H1 (cell line): Measurements from ENCODE around the gene SOS1. TPM values are rescaled to one million over a fixed set of nuclear protein-coding genes. Genes with fewer than 3 reads are reported as not detected.

Experiments
- CTCF ChIA-PET: fragments of 300-600 bp; sonication (Branson Sonifier 250); formaldehyde crosslinking; loops from one replicate; lab custom pipeline; 2021; ENCODE audit not compliant: partially characterized antibody; lab: Charles Lee
- POLR2A ChIA-PET: fragments of 300-600 bp; sonication (Branson Sonifier 250); formaldehyde crosslinking; loops from one replicate; lab custom pipeline; 2021; ENCODE audit warnings: inconsistent platforms; ENCODE audit not compliant: partially characterized antibody; lab: Charles Lee
- DNase-seq, 2 experiments: peaks; one replicate each; pipeline versions ENCODE4 v3.0.0 to v3.0.0-alpha.2; 2010 to 2022; ENCODE audit warnings: low spot score in 2 of 2, low read depth in 1 of 2, mixed read lengths in 1 of 2
- FAIRE-seq: peaks from 2 replicates; lab custom pipeline; 2011; peaks lifted over from hg19 to GRCh38; lab: Jason Lieb, UNC
- H2AFZ ChIP-seq: 2 replicates; pipeline ENCODE4 v1.8.1; 2012; ENCODE audit warnings: low read length, inconsistent platforms
- H2AK5ac ChIP-seq: 2 replicates; pipeline ENCODE4 v1.6.1; 2013; ENCODE audit warnings: low read depth, low read length
- H2BK120ac ChIP-seq: replicated peaks from 2 replicates; pipeline ENCODE3; 2013; ENCODE audit warnings: low read depth, low read length, inconsistent platforms
- H2BK12ac ChIP-seq: 2 replicates; pipeline ENCODE4 v1.6.1; 2013; ENCODE audit warnings: low read depth, low read length
- H2BK15ac ChIP-seq: 2 replicates; pipeline ENCODE4 v1.6.1; 2013; ENCODE audit warnings: low read length
- H2BK20ac ChIP-seq: 2 replicates; pipeline ENCODE4 v1.6.1; 2013; ENCODE audit warnings: low read length
- H2BK5ac ChIP-seq: 2 replicates; pipeline ENCODE4 v1.6.1; 2013; ENCODE audit warnings: low read depth, low read length
- H3K14ac ChIP-seq: 2 replicates; pipeline ENCODE4 v1.6.1; 2013; ENCODE audit warnings: inconsistent platforms; ENCODE audit not compliant: insufficient read length
- H3K18ac ChIP-seq: 2 replicates; pipeline ENCODE4 v1.6.1; 2013; ENCODE audit warnings: low read length; ENCODE audit errors: extremely low read depth
- H3K23ac ChIP-seq: 2 replicates; pipeline ENCODE4 v1.6.1; 2013; ENCODE audit warnings: inconsistent platforms; ENCODE audit not compliant: insufficient read length
- H3K23me2 ChIP-seq: 2 replicates; pipeline ENCODE4 v1.6.1; 2013; ENCODE audit warnings: low read depth, low read length
- H3K27ac ChIP-seq: 2 replicates; pipeline ENCODE4 v1.6.1; 2011; ENCODE audit warnings: low read depth, low read length, inconsistent platforms
- H3K27me3 ChIP-seq, 4 experiments: replicated peaks in 1 of 4; 1 replicate in 1 of 4; 2 replicates in 3 of 4; pipeline versions ENCODE4 v1.6.1 to v1.8.1; 2011 to 2013; ENCODE audit warnings: low read length in 3 of 4, mild to moderate bottlenecking in 3 of 4, inconsistent platforms in 2 of 4, mixed read lengths in 2 of 4, moderate library complexity in 1 of 4; ENCODE audit not compliant: control insufficient read depth in 3 of 4, insufficient read depth in 3 of 4; ENCODE audit errors: extremely low read depth in 1 of 4
- H3K36me3 ChIP-seq, 4 experiments: 2 replicates each; pipeline versions ENCODE4 v1.6.1 to v1.8.1; 2011 to 2013; ENCODE audit warnings: mild to moderate bottlenecking in 4 of 4, low read length in 3 of 4, moderate library complexity in 2 of 4, control low read depth in 1 of 4, inconsistent platforms in 1 of 4; ENCODE audit not compliant: insufficient read depth in 4 of 4, control insufficient read depth in 2 of 4
- H3K4ac ChIP-seq: replicated peaks from 2 replicates; pipeline ENCODE3; 2013; ENCODE audit warnings: low read length, low read depth, mixed read lengths, inconsistent platforms; ENCODE audit not compliant: insufficient read length
- H3K4me1 ChIP-seq, 4 experiments: replicated peaks in 1 of 4; 1 replicate in 1 of 4; 2 replicates in 3 of 4; pipeline versions ENCODE4 v1.6.1 to v1.8.1; 2011 to 2013; ENCODE audit warnings: low read length in 3 of 4, inconsistent platforms in 2 of 4, mixed read lengths in 1 of 4; ENCODE audit not compliant: insufficient read depth in 4 of 4, control insufficient read depth in 3 of 4
- H3K4me2 ChIP-seq, 2 experiments: 2 replicates each; pipeline versions ENCODE4 v1.6.1 to v1.8.1; 2011 to 2013; ENCODE audit warnings: low read depth in 2 of 2, low read length in 2 of 2, control low read depth in 1 of 2, inconsistent platforms in 1 of 2, mild to moderate bottlenecking in 1 of 2; ENCODE audit not compliant: insufficient read depth in 1 of 2
- H3K4me3 ChIP-seq, 4 experiments: fragments of 200-600, 300-600 bp in 1 of 4; sonication (generic), shearing (Covaris generic), sonication (Bioruptor Twin) in 1 of 4; 2 replicates each; pipeline versions ENCODE4 v1.5.1 to v1.8.1; 2011 to 2016; ENCODE audit warnings: low read length in 4 of 4, low read depth in 3 of 4, control low read depth in 2 of 4, inconsistent platforms in 2 of 4, mild to moderate bottlenecking in 2 of 4, mixed read lengths in 1 of 4, moderate library complexity in 1 of 4; ENCODE audit not compliant: insufficient read depth in 2 of 4; ENCODE audit errors: extremely low read depth in 1 of 4
- H3K56ac ChIP-seq: replicated peaks from 2 replicates; pipeline ENCODE3; 2013; ENCODE audit warnings: low read depth, mild to moderate bottlenecking, mixed read lengths, low read length, inconsistent platforms; ENCODE audit not compliant: insufficient read length
- H3K79me1 ChIP-seq: 2 replicates; pipeline ENCODE4 v1.6.1; 2013; ENCODE audit warnings: low read depth, low read length, control low read depth
- H3K79me2 ChIP-seq, 2 experiments: 2 replicates each; pipeline versions ENCODE4 v1.6.1 to v1.8.1; 2012 to 2013; ENCODE audit warnings: low read length in 2 of 2, mild to moderate bottlenecking in 2 of 2, inconsistent platforms in 1 of 2; ENCODE audit not compliant: insufficient read depth in 2 of 2, control insufficient read depth in 1 of 2
- H3K9ac ChIP-seq, 4 experiments: replicated peaks in 1 of 4; 1 replicate in 1 of 4; 2 replicates in 3 of 4; pipeline versions ENCODE4 v1.6.1 to v1.8.1; 2011 to 2013; ENCODE audit warnings: low read depth in 3 of 4, low read length in 3 of 4, control low read depth in 2 of 4, mild to moderate bottlenecking in 2 of 4, moderate library complexity in 2 of 4, inconsistent platforms in 1 of 4; ENCODE audit errors: extremely low read depth in 1 of 4
- H3K9me3 ChIP-seq, 2 experiments: 2 replicates each; pipeline versions ENCODE4 v1.6.1 to v1.8.1; 2012 to 2013; ENCODE audit warnings: mild to moderate bottlenecking in 2 of 2, moderate library complexity in 2 of 2, control low read depth in 1 of 2, inconsistent platforms in 1 of 2, low read depth in 1 of 2, low read length in 1 of 2, mixed read lengths in 1 of 2; ENCODE audit not compliant: insufficient read depth in 2 of 2
- H4K20me1 ChIP-seq, 2 experiments: replicated peaks in 1 of 2; 2 replicates each; pipeline versions ENCODE3 to v1.8.1; 2011 to 2013; ENCODE audit warnings: inconsistent platforms in 2 of 2, low read length in 2 of 2, mild to moderate bottlenecking in 1 of 2; ENCODE audit not compliant: insufficient read depth in 2 of 2, control insufficient read depth in 1 of 2
- H4K5ac ChIP-seq: 2 replicates; pipeline ENCODE4 v1.6.1; 2013; ENCODE audit warnings: low read length, low read depth, mixed read lengths, inconsistent platforms; ENCODE audit not compliant: insufficient read length
- H4K8ac ChIP-seq: 2 replicates; pipeline ENCODE4 v1.8.0; 2013; ENCODE audit warnings: mild to moderate bottlenecking, moderate library complexity, low read length, inconsistent platforms; ENCODE audit not compliant: insufficient read depth; ENCODE audit errors: extremely low read depth
- H4K91ac ChIP-seq: replicated peaks from 2 replicates; pipeline ENCODE3; 2013; ENCODE audit warnings: low read length, mixed read lengths, inconsistent platforms; ENCODE audit not compliant: insufficient read length
- ATF3 ChIP-seq: IDR thresholded peaks from 2 replicates; pipeline ENCODE4 v1.6.1; 2011; ENCODE audit warnings: low read depth, mild to moderate bottlenecking, low read length; ENCODE audit not compliant: insufficient read depth
- BRCA1 ChIP-seq: IDR thresholded peaks from 2 replicates; pipeline ENCODE4 v1.6.1; 2012; ENCODE audit warnings: low read depth, low read length, improper control_type of control experiment
- CREB1 ChIP-seq: IDR thresholded peaks from 2 replicates; pipeline ENCODE4 v1.6.1; 2012; ENCODE audit warnings: inconsistent platforms
- CTCF ChIP-seq, 3 experiments: IDR thresholded peaks; 1 replicate in 2 of 3; 2 replicates in 1 of 3; pipeline versions ENCODE4 v1.5.1 to v1.6.1; 2011; ENCODE audit warnings: low read length in 3 of 3, mild to moderate bottlenecking in 3 of 3, inconsistent platforms in 2 of 3, low read depth in 1 of 3, moderate library complexity in 1 of 3; ENCODE audit not compliant: insufficient read depth in 1 of 3; ENCODE audit errors: control extremely low read depth in 1 of 3
- EP300 ChIP-seq, 2 experiments: IDR thresholded peaks; 1 replicate in 1 of 2; 2 replicates in 1 of 2; pipeline ENCODE4 v1.6.1; 2011 to 2012; ENCODE audit warnings: low read depth in 2 of 2, low read length in 2 of 2, mild to moderate bottlenecking in 2 of 2, borderline replicate concordance in 1 of 2, inconsistent platforms in 1 of 2, moderate library complexity in 1 of 2
- HDAC6 ChIP-seq: IDR thresholded peaks from one replicate; pipeline ENCODE4 v1.7.1; 2012; ENCODE audit warnings: low read depth, mild to moderate bottlenecking, inconsistent platforms, low read length, moderate library complexity
- KDM1A ChIP-seq: fragments of 200-600, 300-600 bp; sonication (generic); IDR thresholded peaks from 2 replicates; pipeline ENCODE4 v1.7.1; 2016; ENCODE audit warnings: mild to moderate bottlenecking, low read length, borderline replicate concordance
- RAD21 ChIP-seq, 2 experiments: IDR thresholded peaks in 1 of 2; conservative IDR thresholded peaks in 1 of 2; 2 replicates each; pipeline ENCODE4 v1.6.1; 2011; ENCODE audit warnings: low read depth in 2 of 2, low read length in 2 of 2, improper control_type of control experiment in 1 of 2, inconsistent platforms in 1 of 2, mild to moderate bottlenecking in 1 of 2, moderate library complexity in 1 of 2
- TAF7 ChIP-seq: optimal IDR thresholded peaks from 2 replicates; pipeline ENCODE3; 2011; ENCODE audit warnings: low read depth, mild to moderate bottlenecking, inconsistent platforms, low read length, moderate library complexity, borderline replicate concordance
- TEAD4 ChIP-seq: IDR thresholded peaks from 2 replicates; pipeline ENCODE4 v1.6.1; 2012; ENCODE audit warnings: low read depth, low read length, inconsistent platforms, mixed read lengths
- ZNF274 ChIP-seq: IDR thresholded peaks from 2 replicates; pipeline ENCODE4 v1.7.0; 2012; ENCODE audit warnings: low read length, borderline replicate concordance; ENCODE audit errors: extremely low read depth
- polyA plus RNA-seq, 7 experiments: library from polyadenylated mRNA; depleted of rRNA in 3 of 7; stranded (reverse) in 5 of 7; unstranded in 2 of 7; fragments of >200 nt in 5 of 7; fragments of 200-250 nt in 2 of 7; gene quantifications; 1 replicate in 5 of 7; 2 replicates in 1 of 7; 4 replicates in 1 of 7; pipeline versions ENCODE4 v1.2.1 to v1.2.3, GENCODE V29; 2011 to 2013; ENCODE audit warnings: missing spikeins in 2 of 7, mixed read lengths in 2 of 7
- total RNA-seq: library from RNA; stranded (reverse); fragmentation: NEBNext Ultra II Directional; extraction: Animal tissue kit (Norgen Biotek cat#: 25700); gene quantifications from 2 replicates; pipeline ENCODE4 v1.2.1, GENCODE V29; 2021

Gene SOS1
- total and polyA plus RNA-seq, 2 of the 8 experiments (the other 6 are each of a cell fraction or from before 2014, with no cell fraction given): 25.7 to 27.0 TPM

GRCh38 chr2:39065616-39066015 lies 55.2 kb downstream of the SOS1 start:
- no peaks in the 10 kb centered on the region for H3K23me2 ChIP-seq
- H3K18ac ChIP-seq: no peak overlapping the region
- H2BK5ac ChIP-seq: no peak overlapping the region
- no peak overlapping the region for H2BK120ac ChIP-seq
- H3K4me3 ChIP-seq: no peak overlapping the region
- no peak overlapping the region for H4K8ac ChIP-seq
- H2BK20ac ChIP-seq: no peak overlapping the region
- H3K79me2 ChIP-seq: peaks cover 0 to 23% of the 10 kb centered on the region in 2 experiments; a peak in 2 of 4 replicates
- H3K36me3 ChIP-seq: peaks cover 0 to 9% (median 5%) of the 10 kb centered on the region in 4 experiments; a peak in 4 of 8 replicates
- no peak overlapping the region for H4K5ac ChIP-seq
- no peak overlapping the region for H2AK5ac ChIP-seq
- POLR2A ChIA-PET: interaction anchor here (1.4 kb wide), 1 partner anchor 162 kb away, joined by 3 read pairs; no protein-coding TSS in a partner anchor
- no peak overlapping the region for H2BK15ac ChIP-seq
- no peak for FAIRE-seq
- H4K20me1 ChIP-seq: peaks cover 0 to 3% of the 10 kb centered on the region in 2 experiments
- H3K4me1 ChIP-seq: no peaks in the 10 kb centered on the region; a peak in 1 of 7 replicates
- DNase-seq: no peak
- H3K27me3 ChIP-seq: no peaks in the 10 kb centered on the region
- CTCF ChIA-PET: interaction anchor here (14.5 kb wide), 1 partner anchor 163 kb away, joined by 196 read pairs; no protein-coding TSS in a partner anchor
- H3K23ac ChIP-seq: no peak overlapping the region
- no peak overlapping the region for H2AFZ ChIP-seq
- no peaks in the 10 kb centered on the region for H3K9me3 ChIP-seq
- no peak overlapping the region for H2BK12ac ChIP-seq
- H3K56ac ChIP-seq: no peak overlapping the region
- peaks cover 2% of the 10 kb centered on the region; the same call in 1 of the 2 replicates for H3K79me1 ChIP-seq
- no peak overlapping the region for H3K4ac ChIP-seq
- no peak overlapping the region for H4K91ac ChIP-seq
- H3K27ac ChIP-seq: no peak overlapping the region
- no peak overlapping the region; a peak in 1 of 7 replicates for H3K9ac ChIP-seq
- H3K14ac ChIP-seq: no peak overlapping the region
- H3K4me2 ChIP-seq: no peak overlapping the region
- TF ChIP-seq EP300 (IDR thresholded peaks at IDR 0.05; ENCODE audit: borderline replicate concordance in 1 of 2, low read depth in 2 of 2, low read length in 2 of 2): no peak
- no peak for TF ChIP-seq BRCA1
- TF ChIP-seq HDAC6: no peak
- TF ChIP-seq RAD21 (IDR thresholded peaks at IDR 0.05 in 1 of 2, conservative IDR thresholded peaks at IDR 0.05 in 1 of 2; ENCODE audit: low read depth in 2 of 2, low read length in 2 of 2): no peak
- no peak for TF ChIP-seq ATF3
- TF ChIP-seq KDM1A: no peak
- TF ChIP-seq ZNF274: no peak
- no peak for TF ChIP-seq CREB1
- TF ChIP-seq CTCF (IDR thresholded peaks at IDR 0.05; ENCODE audit: control extremely low read depth in 1 of 3, insufficient read depth in 1 of 3, low read depth in 1 of 3, low read length in 3 of 3): no peak
- TF ChIP-seq TEAD4: no peak
- TF ChIP-seq TAF7: no peak
